ENCODE data around the gene ZNF555.
"Not testable (repeated sequence)": the region's sequence is repeated elsewhere in the genome, so short reads cannot be mapped to it uniquely, and the experiment has no call there.

Gene ZNF555

GRCh38 chr19:2840794-2841791 lies at the start of gene ZNF555:
Gene ZNF555, plus strand, starts transcription at chr19:2841475. Its CDS starts 98 bp downstream, at chr19:2841573.
- peak; percentile 94 to 100 (median 99) for DNase-seq

GRCh38 chr19:2791876-2792275 lies 49.4 kb upstream of the ZNF555 start:
- DNase-seq = no peak

DNA sequence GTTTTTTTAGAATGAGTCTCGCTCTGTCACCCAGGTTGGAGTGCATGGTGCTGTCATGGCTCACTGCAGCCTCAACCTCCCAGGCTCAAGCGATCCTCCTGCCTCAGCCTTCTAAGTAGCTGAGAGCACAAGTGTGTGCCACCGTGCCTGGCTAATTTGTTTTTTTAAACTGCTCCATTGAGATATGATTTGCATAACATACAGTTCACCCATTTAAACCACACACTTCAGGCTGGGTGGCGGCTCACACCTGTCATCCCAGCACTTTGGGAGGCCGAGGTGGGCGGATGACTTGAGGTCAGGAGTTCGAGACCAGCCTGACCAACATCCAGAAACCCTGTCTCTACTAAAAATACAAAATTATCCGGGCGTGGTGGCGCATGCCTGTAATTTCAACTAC lies 48.6 kb upstream of the ZNF555 start:
- not testable (repeated sequence) for DNase-seq

- no peak for DNase-seq
Observed at GRCh38 chr19:2793126-2793525, 48.1 kb upstream of the ZNF555 start.

DNA sequence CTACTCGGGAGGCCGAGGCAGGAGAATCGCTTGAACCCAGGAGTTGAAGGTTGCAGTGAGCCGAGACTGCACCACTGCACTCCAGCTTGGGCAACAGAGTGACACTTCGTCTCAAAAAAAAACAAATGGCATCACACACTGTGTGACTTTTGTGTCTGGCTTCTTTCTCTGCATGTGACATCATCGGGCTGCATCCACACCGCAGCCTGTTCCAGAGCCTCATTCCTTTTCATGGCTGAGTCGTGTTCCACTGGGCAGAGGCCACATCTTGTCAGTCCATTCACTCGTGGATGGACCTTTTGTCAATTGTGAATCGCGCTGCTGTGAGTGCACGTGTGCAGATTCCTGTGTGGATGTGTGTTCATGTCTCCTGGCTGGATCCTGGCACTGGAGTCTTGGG lies 47.7 kb upstream of the ZNF555 start:
- DNase-seq = no peak

- no peak for DNase-seq
Observed at GRCh38 chr19:2795827-2796658, 45.2 kb upstream of the ZNF555 start.

GRCh38 chr19:2796659-2797266 lies 44.5 kb upstream of the ZNF555 start:
- DNase-seq = no peak

DNA sequence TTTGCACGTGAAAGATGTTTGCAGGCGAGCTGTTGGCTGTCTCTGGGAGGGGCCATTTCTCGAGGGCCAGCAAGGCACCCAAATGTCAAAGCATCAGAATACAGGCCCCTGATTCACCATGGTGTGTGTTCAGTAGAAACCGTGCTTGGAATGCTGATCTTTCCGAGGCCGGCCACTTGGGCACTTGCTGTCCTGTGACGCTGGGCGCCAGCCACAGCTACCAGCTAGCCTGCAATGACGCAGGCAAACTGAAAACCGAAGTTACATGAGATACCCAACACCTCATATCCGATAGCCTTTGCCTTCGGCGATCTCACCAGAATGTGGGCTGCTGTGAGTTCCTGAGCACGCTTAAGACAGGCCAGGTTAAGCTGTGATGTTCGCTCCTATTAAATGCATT lies 44.0 kb upstream of the ZNF555 start:
- DNase-seq = no peak

DNA sequence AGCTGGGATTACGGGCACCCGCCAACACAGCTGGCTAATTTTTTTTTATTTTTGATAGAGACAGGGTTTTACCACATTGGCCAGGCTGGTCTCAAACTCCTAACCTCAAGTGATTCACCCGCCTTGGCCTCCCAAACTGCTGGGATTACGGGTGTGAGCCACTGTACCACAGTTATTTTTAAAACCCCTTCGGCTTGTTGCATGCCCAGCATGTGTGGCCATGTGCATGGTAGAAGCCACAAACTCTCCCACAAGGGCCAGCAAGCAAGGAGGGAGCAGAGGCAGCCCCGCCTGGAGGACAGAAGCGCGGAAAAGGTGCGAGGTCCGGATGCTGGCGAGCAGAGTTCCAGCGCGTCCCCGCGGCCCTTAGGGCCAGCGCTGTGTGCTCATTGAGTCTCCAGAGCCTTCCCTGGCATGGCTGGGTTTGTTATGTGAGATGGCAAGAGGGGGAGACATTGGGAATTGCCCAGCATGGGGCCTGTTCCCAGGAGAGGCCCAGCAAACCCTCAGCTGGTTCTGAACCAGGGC lies 43.1 kb upstream of the ZNF555 start:
- no peak for DNase-seq

GRCh38 chr19:2798733-2799132 lies 42.5 kb upstream of the ZNF555 start:
- DNase-seq = peak in 1 of 14 donors; percentile 29

DNA sequence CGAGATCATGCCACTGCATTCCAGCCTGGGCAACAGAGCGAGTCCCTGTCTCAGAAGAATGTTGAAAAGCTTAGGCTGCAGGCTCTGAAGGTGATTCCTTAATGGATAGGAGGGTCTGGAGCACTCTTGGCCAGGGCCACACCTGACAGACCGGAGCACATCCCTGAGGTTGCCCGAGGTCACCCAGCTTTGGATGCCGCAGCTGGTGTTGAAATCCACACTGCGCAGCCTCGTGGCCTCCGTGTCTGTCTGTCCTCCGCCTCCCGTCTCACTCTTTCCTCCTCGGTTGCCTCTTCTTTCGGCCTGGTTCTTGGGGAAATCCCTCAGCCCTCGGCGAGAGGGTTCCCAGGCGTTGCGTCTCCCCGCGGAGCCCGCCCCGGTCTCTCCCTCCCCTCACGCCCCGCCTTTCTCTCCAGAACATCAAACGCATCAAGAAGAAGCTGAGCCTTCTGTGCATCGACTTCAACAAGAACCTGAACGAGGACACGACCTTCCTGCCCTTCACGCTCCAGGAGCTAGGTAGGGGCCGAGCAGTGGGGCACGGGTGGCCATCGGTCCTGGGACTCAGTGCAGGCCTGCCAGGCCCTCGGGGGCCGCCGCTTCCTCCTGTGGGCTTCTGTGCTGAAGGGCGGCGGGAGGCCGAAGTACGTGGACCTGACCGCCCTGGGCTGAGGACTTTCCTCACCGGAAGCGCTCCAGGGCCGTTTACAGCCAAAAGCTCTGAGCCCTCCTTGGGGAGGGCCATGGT lies 41.8 kb upstream of the ZNF555 start:
- no peak for DNase-seq

- peak in 1 of 14 donors; percentile 63 for DNase-seq
Observed at GRCh38 chr19:2800506-2800905, 40.8 kb upstream of the ZNF555 start.

DNA sequence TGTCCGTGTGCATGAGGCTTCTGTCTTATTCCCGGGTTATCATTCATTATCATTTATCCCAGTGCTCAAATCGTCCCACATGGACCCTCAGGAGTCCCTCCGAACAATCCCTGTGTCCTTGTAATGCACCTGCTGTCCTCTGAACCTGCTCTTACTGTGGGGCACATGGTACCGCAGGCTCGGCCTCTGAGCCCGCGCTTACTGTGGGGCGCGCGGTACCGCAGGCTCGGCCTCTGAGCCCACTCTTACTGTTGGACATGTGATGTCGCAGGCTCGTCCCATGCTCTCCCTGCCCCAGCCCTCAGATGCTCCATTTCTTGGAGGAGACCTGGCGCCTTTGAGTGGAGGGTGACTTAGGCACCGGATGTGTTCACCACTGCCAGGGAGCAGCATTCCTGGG lies 38.4 kb upstream of the ZNF555 start:
- DNase-seq = no peak

GRCh38 chr19:2803486-2804155 lies 37.7 kb upstream of the ZNF555 start:
- DNase-seq = no peak

- DNase-seq = no peak
Observed at GRCh38 chr19:2804156-2805004, 36.9 kb upstream of the ZNF555 start.

DNA sequence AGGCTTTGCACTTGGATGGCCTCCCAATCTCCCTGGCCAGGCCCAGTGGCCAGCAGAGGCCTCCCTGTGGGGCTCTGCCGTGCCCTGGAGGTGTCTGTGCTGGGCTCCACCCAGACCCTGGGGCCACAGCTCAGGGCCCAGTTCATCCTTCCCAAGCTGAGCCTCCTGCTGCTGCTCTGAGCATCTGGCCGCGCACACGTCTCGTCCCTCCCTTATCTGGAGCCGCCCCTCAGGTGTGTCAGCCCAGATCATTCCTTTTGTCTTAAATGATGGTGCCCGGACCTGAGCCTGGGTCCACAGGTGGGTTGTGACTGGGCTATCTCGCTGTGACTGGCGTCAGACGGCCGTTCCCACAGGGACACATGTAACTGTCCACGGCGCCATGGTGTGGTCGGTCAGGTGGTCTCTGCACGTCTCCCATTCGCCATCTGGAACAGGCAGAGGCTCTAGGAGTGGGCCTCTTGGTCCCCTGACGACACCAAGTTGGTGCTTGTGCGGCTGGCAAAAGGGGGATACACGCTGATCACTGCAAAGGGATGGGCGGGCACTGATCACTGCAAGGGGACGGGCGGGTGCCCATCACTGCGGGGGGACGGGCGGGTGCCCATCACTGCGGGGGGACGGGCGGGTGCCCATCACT lies 35.9 kb upstream of the ZNF555 start:
- DNase-seq = no peak

- DNase-seq = no peak
Observed at GRCh38 chr19:2805991-2806649, 35.2 kb upstream of the ZNF555 start.

DNA sequence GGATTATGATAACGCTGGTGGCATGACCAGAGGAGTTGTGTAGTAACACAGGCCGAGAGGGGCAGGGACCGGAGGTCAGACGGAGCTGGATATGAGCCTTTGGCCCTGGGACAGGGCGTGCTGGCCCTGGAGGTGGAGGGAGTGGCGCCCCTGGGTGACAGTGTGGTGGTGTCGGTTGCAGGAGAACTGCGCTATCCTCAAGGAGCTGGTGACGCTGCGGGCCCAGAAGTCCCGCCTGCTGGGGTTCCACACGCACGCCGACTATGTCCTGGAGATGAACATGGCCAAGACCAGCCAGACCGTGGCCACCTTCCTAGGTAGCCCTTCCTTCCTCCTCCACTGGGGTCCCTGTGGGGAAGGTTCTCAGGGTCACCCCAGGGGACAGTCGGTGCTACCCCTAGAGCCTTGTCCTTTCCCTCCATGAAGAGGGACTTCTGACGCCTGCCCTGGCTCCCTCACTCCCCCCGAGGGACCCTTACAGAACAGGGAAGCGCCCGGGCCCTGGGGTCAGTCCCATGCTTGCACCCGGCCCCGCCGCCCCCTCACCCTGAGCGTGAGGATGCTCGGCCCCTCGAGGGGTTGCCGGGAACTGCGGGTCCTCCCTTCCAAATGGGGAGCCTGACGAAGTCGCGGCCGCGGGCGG lies 34.4 kb upstream of the ZNF555 start:
- DNase-seq = no peak
